ENCODE measurements around the gene HDX. TPM values are rescaled to one million over a fixed set of nuclear protein-coding genes. Genes with fewer than 3 reads are reported as not detected.
A peak's percentile ranks its signal among the peaks of the same experiment; 100 is the strongest.

HDX gene
- total and polyA plus RNA-seq, 4 donors, result 0.37 to 2.8 (median 1.4) TPM

- TF ChIP-seq FOXA2 (IDR thresholded peaks at IDR 0.05) (no peak), FOXA1 (IDR thresholded peaks at IDR 0.05) (no peak), ATF3 (IDR thresholded peaks at IDR 0.05) (no peak), RAD21 (IDR thresholded peaks at IDR 0.05) (no peak)
These were observed 139.2 kb downstream of the HDX start (continued) for GRCh38 chrX:84363051-84363450.

GRCh38 chrX:84362184-84362838, 139.9 kb downstream of the HDX start:
- H3K27ac ChIP-seq (ENCODE audit: low read depth in 1 of 2, low read length in 2 of 2), result peak overlapping the region in 1 of 2 donors; percentile 9
- H3K9me3 ChIP-seq (ENCODE audit: control insufficient read depth in 4 of 4, low read length in 3 of 4), result no peaks in the 10 kb centered on the region
- no peak overlapping the region for H3K9ac ChIP-seq (ENCODE audit: low read depth in 1 of 2, low read length in 2 of 2)
- no peak for DNase-seq (ENCODE audit: low spot score)
- H3K27me3 ChIP-seq (ENCODE audit: control insufficient read depth in 4 of 4, insufficient read depth in 4 of 4, low read length in 3 of 4), result no peaks in the 10 kb centered on the region
- no peaks in the 10 kb centered on the region for H3K36me3 ChIP-seq (ENCODE audit: control insufficient read depth in 4 of 4, insufficient read depth in 3 of 4, low read depth in 1 of 4, low read length in 3 of 4)
- H3K4me3 ChIP-seq (ENCODE audit: low read depth in 1 of 3, low read length in 3 of 3), result no peak overlapping the region
- 52% methylated on average over 3 of the region's 3 CpGs for WGBS
- H3K4me1 ChIP-seq (ENCODE audit: control insufficient read depth in 4 of 4, insufficient read depth in 4 of 4, low read length in 3 of 4), result peaks cover 0 to 9% (median 2%) of the 10 kb centered on the region in 4 donors
- TF ChIP-seq NR2F2 (IDR thresholded peaks at IDR 0.05) (peak; percentile 10), CTCF (IDR thresholded peaks at IDR 0.05; ENCODE audit: low read depth, low read length, missing input control) (no peak), SP1 (IDR thresholded peaks at IDR 0.05) (peak; percentile 36), HNF4A (conservative IDR thresholded peaks at IDR 0.05) (peak; percentile 1 to 49), RXRA (IDR thresholded peaks at IDR 0.05) (peak; percentile 57 to 65), ZBTB33 (IDR thresholded peaks at IDR 0.05) (no peak), HNF4G (IDR thresholded peaks at IDR 0.05) (no peak)

GRCh38 chrX:84358271-84358670, 144.0 kb downstream of the HDX start:
- no peak for DNase-seq (ENCODE audit: low spot score)
- Histone ChIP-seq H3K9ac (ENCODE audit: low read depth in 1 of 2, low read length in 2 of 2) (no peak overlapping the region), H3K36me3 (ENCODE audit: control insufficient read depth in 4 of 4, insufficient read depth in 3 of 4, low read depth in 1 of 4, low read length in 3 of 4) (no peaks in the 10 kb centered on the region), H3K9me3 (ENCODE audit: control insufficient read depth in 4 of 4, low read length in 3 of 4) (no peaks in the 10 kb centered on the region), H3K27ac (ENCODE audit: low read depth in 1 of 2, low read length in 2 of 2) (no peak overlapping the region), H3K4me1 (ENCODE audit: control insufficient read depth in 4 of 4, insufficient read depth in 4 of 4, low read length in 3 of 4) (peaks cover 0 to 3% (median under 1%) of the 10 kb centered on the region in 4 donors), H3K27me3 (ENCODE audit: control insufficient read depth in 4 of 4, insufficient read depth in 4 of 4, low read length in 3 of 4) (no peaks in the 10 kb centered on the region), H3K4me3 (ENCODE audit: low read depth in 1 of 3, low read length in 3 of 3) (no peak overlapping the region)
- TF ChIP-seq JUND (IDR thresholded peaks at IDR 0.05) (no peak), EGR1 (IDR thresholded peaks at IDR 0.05; ENCODE audit: low read depth in 2 of 2) (no peak), ATF3 (IDR thresholded peaks at IDR 0.05) (no peak), ZBTB33 (IDR thresholded peaks at IDR 0.05) (no peak), REST (IDR thresholded peaks at IDR 0.05) (no peak), NR2F2 (IDR thresholded peaks at IDR 0.05) (no peak), MAX (IDR thresholded peaks at IDR 0.05) (no peak), GABPA (IDR thresholded peaks at IDR 0.05 in 1 of 2, conservative IDR thresholded peaks at IDR 0.05 in 1 of 2) (no peak), YY1 (IDR thresholded peaks at IDR 0.05) (no peak), CTCF (IDR thresholded peaks at IDR 0.05; ENCODE audit: low read depth, low read length, missing input control) (no peak)
- WGBS, result 78% methylated on average over 1 of the region's 1 CpG

Data from liver (tissue), 9 donors.